GM12801 (cell line): Measurements from ENCODE around the gene GAGE13.
"Not testable (repeated sequence)": the region's sequence is repeated elsewhere in the genome, so short reads cannot be mapped to it uniquely, and the experiment has no call there.

ENCODE experiments used
- CTCF ChIP-seq: IDR thresholded peaks from one replicate; pipeline ENCODE4 v1.5.1; 2011; ENCODE audit warnings: control low read depth; ENCODE audit not compliant: insufficient read length; ENCODE audit errors: extremely low read depth

Gene GAGE13

GRCh38 chrX:49331282-49331681 lies at the start of gene GAGE13:
Gene GAGE13 (plus strand): TSS chrX:49331582. CDS start chrX:49332738, 1,156 bp downstream.
- not testable (repeated sequence) for TF ChIP-seq CTCF

GRCh38 chrX:49282647-49283011 lies 48.8 kb upstream of the GAGE13 start:
- no peak for TF ChIP-seq CTCF

- TF ChIP-seq CTCF: no peak
These were observed 47.2 kb upstream of the GAGE13 start for GRCh38 chrX:49284212-49284611.

- no peak for TF ChIP-seq CTCF
These were observed 45.2 kb upstream of the GAGE13 start for GRCh38 chrX:49286136-49286535.

GRCh38 chrX:49286581-49286980 lies 44.8 kb upstream of the GAGE13 start:
- no peak for TF ChIP-seq CTCF

- TF ChIP-seq CTCF: no peak
These were observed 43.7 kb upstream of the GAGE13 start for GRCh38 chrX:49287665-49288064.

GRCh38 chrX:49290215-49290614 lies 41.2 kb upstream of the GAGE13 start:
- no peak for TF ChIP-seq CTCF
